H9 (cell line): ENCODE results near the gene ACOXL. TPM values are rescaled to one million over a fixed set of nuclear protein-coding genes. Genes with fewer than 3 reads are reported as not detected.

Source experiments
- DNase-seq: peaks from one replicate; pipeline ENCODE4 v3.0.0-alpha.2; 2017
- H2AFZ ChIP-seq: one replicate; pipeline ENCODE4 v1.6.1; 2013; ENCODE audit warnings: mild to moderate bottlenecking, low read length, control low read depth, moderate library complexity
- H2AK5ac ChIP-seq: 2 replicates; pipeline ENCODE4 v1.6.1; 2013; ENCODE audit warnings: low read length, control low read depth, mixed read lengths; ENCODE audit not compliant: insufficient read length
- H2BK120ac ChIP-seq: one replicate; pipeline ENCODE4 v1.6.1; 2013; ENCODE audit warnings: low read depth, mild to moderate bottlenecking, low read length, control low read depth, inconsistent platforms; ENCODE audit not compliant: poor library complexity, severe bottlenecking
- H2BK12ac ChIP-seq: 2 replicates; pipeline ENCODE4 v1.6.1; 2013; ENCODE audit warnings: low read length, control low read depth, mixed read lengths, low read depth; ENCODE audit not compliant: insufficient read length
- H2BK15ac ChIP-seq: 2 replicates; pipeline ENCODE4 v1.6.1; 2013; ENCODE audit warnings: low read depth, low read length, control low read depth
- H2BK20ac ChIP-seq: one replicate; pipeline ENCODE4 v1.6.1; 2013; ENCODE audit warnings: low read depth, mild to moderate bottlenecking, low read length, control low read depth, inconsistent platforms; ENCODE audit not compliant: poor library complexity, severe bottlenecking
- H2BK5ac ChIP-seq: 2 replicates; pipeline ENCODE4 v1.6.1; 2013; ENCODE audit warnings: low read length, control low read depth, mixed read lengths; ENCODE audit not compliant: insufficient read length
- H3K14ac ChIP-seq: 2 replicates; pipeline ENCODE4 v1.6.1; 2013; ENCODE audit warnings: low read length, control low read depth; ENCODE audit not compliant: insufficient read depth
- H3K18ac ChIP-seq: 2 replicates; pipeline ENCODE4 v1.6.1; 2013; ENCODE audit warnings: low read depth, mild to moderate bottlenecking, mixed read lengths, low read length, control low read depth; ENCODE audit not compliant: insufficient read length
- H3K23ac ChIP-seq: 2 replicates; pipeline ENCODE4 v1.6.1; 2013; ENCODE audit warnings: low read length, control low read depth, mixed read lengths, low read depth; ENCODE audit not compliant: insufficient read length
- H3K23me2 ChIP-seq: 2 replicates; pipeline ENCODE4 v1.6.1; 2013; ENCODE audit warnings: low read depth, mild to moderate bottlenecking, mixed read lengths, low read length, control low read depth; ENCODE audit not compliant: insufficient read length, poor library complexity, severe bottlenecking
- H3K27ac ChIP-seq: 2 replicates; pipeline ENCODE4 v1.5.1; 2013; ENCODE audit warnings: low read length, control low read depth, mixed read lengths, low read depth; ENCODE audit not compliant: insufficient read length
- H3K27me3 ChIP-seq: 2 replicates; pipeline ENCODE4 v1.6.1; 2013; ENCODE audit warnings: low read length, control low read depth, inconsistent platforms; ENCODE audit not compliant: insufficient read depth
- H3K4ac ChIP-seq: 2 replicates; pipeline ENCODE4 v1.6.1; 2013; ENCODE audit warnings: low read depth, mild to moderate bottlenecking, control low read depth, inconsistent platforms, low read length, moderate library complexity
- H3K4me1 ChIP-seq: 2 replicates; pipeline ENCODE4 v1.6.1; 2013; ENCODE audit warnings: low read length, control low read depth, inconsistent platforms; ENCODE audit not compliant: insufficient read depth
- H3K4me2 ChIP-seq: 2 replicates; pipeline ENCODE4 v1.6.1; 2013; ENCODE audit warnings: low read length, control low read depth, mixed read lengths; ENCODE audit not compliant: insufficient read length, insufficient read depth
- H3K56ac ChIP-seq: 2 replicates; pipeline ENCODE4 v1.6.1; 2013; ENCODE audit warnings: low read depth, mild to moderate bottlenecking, mixed read lengths, low read length, control low read depth; ENCODE audit not compliant: insufficient read length
- H3K79me1 ChIP-seq: 2 replicates; pipeline ENCODE4 v1.6.1; 2013; ENCODE audit warnings: low read depth, mild to moderate bottlenecking, moderate library complexity, low read length, control low read depth, inconsistent platforms; ENCODE audit not compliant: insufficient read depth, poor library complexity, severe bottlenecking
- H3K79me2 ChIP-seq: 2 replicates; pipeline ENCODE4 v1.6.1; 2013; ENCODE audit warnings: low read length, control low read depth, inconsistent platforms; ENCODE audit not compliant: insufficient read depth
- H3K9ac ChIP-seq: 2 replicates; pipeline ENCODE4 v1.6.1; 2013; ENCODE audit warnings: low read length, control low read depth, mixed read lengths; ENCODE audit not compliant: insufficient read length; ENCODE audit errors: extremely low read depth
- H3K9me3 ChIP-seq: one replicate; pipeline ENCODE4 v1.6.1; 2013; ENCODE audit warnings: low read depth, low read length, inconsistent platforms; ENCODE audit not compliant: control insufficient read depth
- H3T11ph ChIP-seq: one replicate; pipeline ENCODE4 v1.6.1; 2013; ENCODE audit warnings: mild to moderate bottlenecking, low read length, control low read depth, inconsistent platforms
- H4K20me1 ChIP-seq: one replicate; pipeline ENCODE4 v1.6.1; 2013; ENCODE audit not compliant: control insufficient read depth, insufficient read length, insufficient read depth
- H4K5ac ChIP-seq: 2 replicates; pipeline ENCODE4 v1.6.1; 2013; ENCODE audit warnings: low read depth, mild to moderate bottlenecking, mixed read lengths, low read length, control low read depth; ENCODE audit not compliant: insufficient read length
- H4K8ac ChIP-seq: replicated peaks from 2 replicates; pipeline ENCODE4 v1.6.1; 2013; ENCODE audit warnings: low read length, control low read depth, mixed read lengths, low read depth; ENCODE audit not compliant: insufficient read length
- H4K91ac ChIP-seq: 2 replicates; pipeline ENCODE4 v1.6.1; 2013; ENCODE audit warnings: low read depth, mild to moderate bottlenecking, moderate library complexity, mixed read lengths, low read length, control low read depth; ENCODE audit not compliant: insufficient read length
- H3K27ac Mint-ChIP-seq, 3 experiments: 2 replicates in 2 of 3; 3 replicates in 1 of 3; pipeline ENCODE4 v1.8.0; 2020 to 2021; ENCODE audit warnings: mixed read lengths in 3 of 3, mild to moderate bottlenecking in 1 of 3, moderate library complexity in 1 of 3
- H3K27me3 Mint-ChIP-seq: 2 replicates; pipeline ENCODE4 v1.8.0; 2021; ENCODE audit warnings: low read depth, mild to moderate bottlenecking, moderate library complexity, mixed read lengths
- H3K36me3 Mint-ChIP-seq, 3 experiments: 2 replicates in 2 of 3; 3 replicates in 1 of 3; pipeline ENCODE4 v1.8.0; 2020 to 2021; ENCODE audit warnings: low read depth in 3 of 3, mixed read lengths in 3 of 3; ENCODE audit not compliant: insufficient read depth in 1 of 3
- H3K4me1 Mint-ChIP-seq, 2 experiments: 2 replicates each; pipeline ENCODE4 v1.8.0; 2020; ENCODE audit warnings: mixed read lengths in 2 of 2
- H3K4me3 Mint-ChIP-seq, 2 experiments: 2 replicates in 1 of 2; 3 replicates in 1 of 2; pipeline ENCODE4 v1.8.0; 2020 to 2021; ENCODE audit warnings: mild to moderate bottlenecking in 2 of 2, mixed read lengths in 2 of 2, moderate library complexity in 1 of 2
- H3K9me3 Mint-ChIP-seq, 2 experiments: 2 replicates in 1 of 2; 3 replicates in 1 of 2; pipeline ENCODE4 v1.8.0; 2020; ENCODE audit warnings: mild to moderate bottlenecking in 2 of 2, mixed read lengths in 2 of 2, moderate library complexity in 1 of 2
- WGBS: extraction: QIAGEN DNeasy Blood & Tissue Kit; methylation state at CpG from one replicate; pipeline ENCODE4 v1.1.7; 2013; ENCODE audit warnings: missing lambda C conversion rate, low lambda C conversion rate, mixed read lengths; ENCODE audit not compliant: insufficient read length; ENCODE audit errors: extremely low coverage; 5-methylcytosine and 5-hydroxymethylcytosine counted together
- total RNA-seq: library from RNA; stranded (reverse); gene quantifications from 2 replicates; pipeline ENCODE4 v1.2.1, GENCODE V29; 2021
- TF ChIP-seq, protein P1 (sequence below): fragments of 200-600 bp; sonication (generic); conservative IDR thresholded peaks from 3 replicates; pipeline ENCODE4 v1.8.0; 2021; ENCODE audit warnings: antibody characterized with exemption, mild to moderate bottlenecking

Gene ACOXL
- total RNA-seq, 1 experiment from 2014 or later: 37.6 TPM

DNA sequence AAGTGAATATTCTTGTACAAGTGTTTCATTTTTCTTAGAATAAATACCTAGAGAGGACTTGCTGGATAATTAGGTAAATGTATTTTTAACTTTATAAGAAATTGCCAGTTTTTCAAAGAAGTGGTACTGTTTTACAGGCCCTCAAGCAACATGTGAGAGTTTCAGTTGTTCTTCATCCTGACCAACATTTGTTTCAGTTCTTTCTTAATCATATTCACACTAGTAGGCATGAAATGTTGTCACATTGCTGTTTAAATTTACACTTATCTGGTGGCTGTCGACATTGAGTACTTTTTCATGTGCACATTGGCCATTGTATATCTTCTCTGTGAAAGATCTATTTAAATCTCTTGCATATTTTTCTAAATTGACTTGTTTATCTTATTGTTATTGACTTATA lies 178.1 kb downstream of the ACOXL start:
- no peaks in the 10 kb centered on the region for H3K79me2 ChIP-seq
- no peaks in the 10 kb centered on the region for H3K23me2 ChIP-seq
- H3K27me3 Mint-ChIP-seq: no peaks in the 10 kb centered on the region
- H2BK120ac ChIP-seq: no peak overlapping the region
- H3K4me1 ChIP-seq: no peaks in the 10 kb centered on the region
- no peak overlapping the region for H2BK15ac ChIP-seq
- no peak overlapping the region for H2BK20ac ChIP-seq
- TF ChIP-seq, protein P1, sequence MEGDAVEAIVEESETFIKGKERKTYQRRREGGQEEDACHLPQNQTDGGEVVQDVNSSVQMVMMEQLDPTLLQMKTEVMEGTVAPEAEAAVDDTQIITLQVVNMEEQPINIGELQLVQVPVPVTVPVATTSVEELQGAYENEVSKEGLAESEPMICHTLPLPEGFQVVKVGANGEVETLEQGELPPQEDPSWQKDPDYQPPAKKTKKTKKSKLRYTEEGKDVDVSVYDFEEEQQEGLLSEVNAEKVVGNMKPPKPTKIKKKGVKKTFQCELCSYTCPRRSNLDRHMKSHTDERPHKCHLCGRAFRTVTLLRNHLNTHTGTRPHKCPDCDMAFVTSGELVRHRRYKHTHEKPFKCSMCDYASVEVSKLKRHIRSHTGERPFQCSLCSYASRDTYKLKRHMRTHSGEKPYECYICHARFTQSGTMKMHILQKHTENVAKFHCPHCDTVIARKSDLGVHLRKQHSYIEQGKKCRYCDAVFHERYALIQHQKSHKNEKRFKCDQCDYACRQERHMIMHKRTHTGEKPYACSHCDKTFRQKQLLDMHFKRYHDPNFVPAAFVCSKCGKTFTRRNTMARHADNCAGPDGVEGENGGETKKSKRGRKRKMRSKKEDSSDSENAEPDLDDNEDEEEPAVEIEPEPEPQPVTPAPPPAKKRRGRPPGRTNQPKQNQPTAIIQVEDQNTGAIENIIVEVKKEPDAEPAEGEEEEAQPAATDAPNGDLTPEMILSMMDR: no peak
- H3K14ac ChIP-seq: no peak overlapping the region
- H3K4ac ChIP-seq: no peak overlapping the region
- no peak overlapping the region for H2BK5ac ChIP-seq
- H3K9me3 Mint-ChIP-seq: peaks cover 6 to 7% of the 10 kb centered on the region in 2 experiments; a peak in 3 of 5 replicates
- no peak overlapping the region for H2AK5ac ChIP-seq
- no peak overlapping the region for H3K9ac ChIP-seq
- H3K56ac ChIP-seq: no peak overlapping the region
- no peaks in the 10 kb centered on the region for H4K20me1 ChIP-seq
- no peaks in the 10 kb centered on the region for H3K79me1 ChIP-seq
- H3K27ac Mint-ChIP-seq: no peak overlapping the region
- no peak overlapping the region for H3K18ac ChIP-seq
- H3K23ac ChIP-seq: no peak overlapping the region
- no peak overlapping the region for H4K5ac ChIP-seq
- H3K27ac ChIP-seq: no peak overlapping the region
- no CpG with 5 or more reads among the region's 1 CpG for WGBS
- H2AFZ ChIP-seq: no peak overlapping the region
- no peaks in the 10 kb centered on the region for H3K4me1 Mint-ChIP-seq
- DNase-seq: no peak
- H3K4me2 ChIP-seq: no peak overlapping the region
- H3K27me3 ChIP-seq: no peaks in the 10 kb centered on the region
- H2BK12ac ChIP-seq: no peak overlapping the region
- H4K91ac ChIP-seq: no peak overlapping the region
- no peak overlapping the region for H4K8ac ChIP-seq
- H3K9me3 ChIP-seq: no peaks in the 10 kb centered on the region
- peaks cover 10 to 35% (median 27%) of the 10 kb centered on the region in 3 experiments; a peak in 6 of 7 replicates for H3K36me3 Mint-ChIP-seq
- H3T11ph ChIP-seq: no peak overlapping the region
- H3K4me3 Mint-ChIP-seq: no peak overlapping the region
